CD4-positive, CD25-positive, alpha-beta regulatory T cell (primary cell): Measurements from ENCODE around the gene CAPN15. TPM values are rescaled to one million over a fixed set of nuclear protein-coding genes. Genes with fewer than 3 reads are reported as not detected.

Experiments used
- ATAC-seq, 2 donors: fragments of 150-1000 bp; cut with Tn5 transposase; one replicate each; pipeline ENCODE4 v1.10.0; 2021; ENCODE audit warnings: low read depth in 2 of 2, moderate number of reproducible peaks in 2 of 2, moderate library complexity in 1 of 2
- DNase-seq, 3 donors: peaks; one replicate each; pipeline versions ENCODE4 v3.0.0 to v3.0.0-alpha.2; 2012 to 2022; ENCODE audit warnings: mixed read lengths in 1 of 3
- H3K27ac ChIP-seq: one replicate; pipeline ENCODE4 v1.7.0; 2013; ENCODE audit warnings: mild to moderate bottlenecking, low read length; ENCODE audit not compliant: insufficient read depth, poor library complexity, severe bottlenecking
- H3K27me3 ChIP-seq: one replicate; pipeline ENCODE4 v1.7.0; 2013; ENCODE audit warnings: low read length; ENCODE audit not compliant: control insufficient read depth, insufficient read depth
- H3K36me3 ChIP-seq: one replicate; pipeline ENCODE4 v1.7.0; 2013; ENCODE audit warnings: mild to moderate bottlenecking, low read length, moderate library complexity; ENCODE audit not compliant: control insufficient read depth, insufficient read depth
- H3K4me1 ChIP-seq: 2 replicates; pipeline ENCODE4 v1.7.0; 2013; ENCODE audit warnings: mild to moderate bottlenecking, low read length; ENCODE audit not compliant: insufficient read depth, control insufficient read depth, poor library complexity, severe bottlenecking
- H3K4me3 ChIP-seq: one replicate; pipeline ENCODE4 v1.7.0; 2013; ENCODE audit warnings: low read depth, mild to moderate bottlenecking, low read length, moderate library complexity
- H3K9me3 ChIP-seq, 2 experiments: 1 replicate in 1 of 2; 2 replicates in 1 of 2; pipeline ENCODE4 v1.7.0; 2013; ENCODE audit warnings: low read length in 2 of 2, mild to moderate bottlenecking in 1 of 2, moderate library complexity in 1 of 2; ENCODE audit not compliant: control insufficient read depth in 2 of 2
- H3K27ac Mint-ChIP-seq, 3 donors: one replicate each; pipeline ENCODE4 v1.8.0; 2020 to 2022; ENCODE audit warnings: mild to moderate bottlenecking in 3 of 3, mixed read lengths in 3 of 3, moderate library complexity in 2 of 3
- H3K27me3 Mint-ChIP-seq: one replicate; pipeline ENCODE4 v1.8.0; 2022; ENCODE audit warnings: mild to moderate bottlenecking, mixed read lengths
- H3K36me3 Mint-ChIP-seq: one replicate; pipeline ENCODE4 v1.8.0; 2020; ENCODE audit warnings: mixed read lengths
- H3K4me1 Mint-ChIP-seq, 4 donors: one replicate each; pipeline ENCODE4 v1.8.0; 2020 to 2022; ENCODE audit warnings: mixed read lengths in 4 of 4, mild to moderate bottlenecking in 1 of 4
- H3K4me3 Mint-ChIP-seq, 4 donors: one replicate each; pipeline ENCODE4 v1.8.0; 2020 to 2022; ENCODE audit warnings: mild to moderate bottlenecking in 4 of 4, mixed read lengths in 4 of 4, moderate library complexity in 3 of 4
- H3K9me3 Mint-ChIP-seq, 7 donors: one replicate each; pipeline ENCODE4 v1.8.0; 2020 to 2022; ENCODE audit warnings: mixed read lengths in 7 of 7, mild to moderate bottlenecking in 3 of 7, moderate library complexity in 2 of 7
- polyA plus RNA-seq, 4 donors: library from polyadenylated mRNA; unstranded; fragments of 300-500 nt; fragmentation: Illumina TruSeq; gene quantifications; one replicate each; pipeline ENCODE4 v1.2.3, GENCODE V29; 2021
- total RNA-seq: library from RNA; stranded (reverse); gene quantifications from one replicate; pipeline ENCODE4 v1.2.3, GENCODE V29; 2022

The CAPN15 gene
- total and polyA plus RNA-seq, 5 donors from 2014 or later: 3.0 to 82.6 (median 5.8) TPM

DNA sequence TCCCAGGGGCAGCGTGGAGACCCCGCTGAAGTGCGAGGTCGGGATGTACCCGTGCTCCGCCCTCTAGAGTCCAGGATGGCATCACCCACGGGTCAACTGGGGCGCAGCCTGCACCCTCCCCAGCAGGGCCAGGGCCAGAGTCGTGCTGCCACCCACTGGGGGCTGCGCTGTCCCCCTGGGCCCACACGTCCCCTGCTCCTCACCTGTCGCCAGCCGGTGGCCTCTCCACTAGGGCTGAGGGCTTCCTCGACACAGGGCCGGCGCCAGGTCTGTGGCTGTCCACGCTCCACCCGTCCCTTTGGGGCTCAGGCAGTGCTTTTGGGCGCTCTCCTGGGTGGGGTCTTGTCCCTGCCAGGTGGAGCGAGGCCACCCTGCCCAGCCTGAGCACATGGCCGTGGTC lies 21.1 kb downstream of the CAPN15 start:
- Mint-ChIP-seq H3K9me3 (no peaks in the 10 kb centered on the region), H3K4me1 (peaks cover 0 to 3% (median 0%) of the 10 kb centered on the region in 4 donors), H3K27me3 (no peaks in the 10 kb centered on the region), H3K27ac (no peak overlapping the region), H3K36me3 (no peaks in the 10 kb centered on the region), H3K4me3 (no peak overlapping the region)
- no peak for ATAC-seq
- Histone ChIP-seq H3K9me3 (no peaks in the 10 kb centered on the region), H3K36me3 (peaks cover 5% of the 10 kb centered on the region), H3K4me1 (peaks cover 4% of the 10 kb centered on the region), H3K4me3 (no peak overlapping the region), H3K27ac (no peak overlapping the region), H3K27me3 (no peaks in the 10 kb centered on the region)
- no peak for DNase-seq

DNA sequence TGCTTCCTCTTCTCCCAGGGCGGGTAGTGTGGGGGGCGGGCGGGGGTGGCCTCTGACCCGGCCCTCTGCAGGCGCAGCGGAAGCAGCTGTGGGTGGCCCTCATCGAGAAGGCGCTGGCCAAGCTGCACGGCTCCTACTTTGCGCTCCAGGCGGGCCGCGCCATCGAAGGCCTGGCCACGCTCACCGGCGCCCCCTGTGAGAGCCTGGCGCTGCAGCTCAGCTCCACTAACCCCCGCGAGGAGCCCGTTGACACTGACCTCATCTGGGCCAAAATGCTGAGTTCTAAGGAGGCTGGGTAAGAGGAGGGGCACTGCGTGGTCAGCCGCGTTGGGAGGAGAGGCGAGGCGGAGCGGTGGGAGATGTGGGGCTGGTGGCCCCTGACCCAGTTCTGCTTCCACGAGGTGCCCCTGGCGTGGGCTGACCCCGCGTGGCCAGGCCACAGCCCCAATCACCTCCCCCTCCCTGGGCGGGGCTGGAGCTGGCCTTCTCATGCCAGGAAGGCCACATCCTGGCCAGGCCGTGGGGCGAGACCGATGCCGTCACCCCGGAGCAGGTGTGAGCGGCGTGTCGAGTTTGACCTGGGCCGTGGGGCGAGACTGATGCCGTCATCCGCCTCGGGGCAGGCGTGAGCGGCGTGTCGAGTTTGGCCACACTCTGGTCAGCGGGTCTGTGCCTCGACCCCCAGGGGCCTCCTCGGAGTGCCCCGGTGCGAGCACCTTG lies 22.2 kb downstream of the CAPN15 start:
- Mint-ChIP-seq H3K4me1 (peaks cover 0 to 3% (median 0%) of the 10 kb centered on the region in 4 donors), H3K27me3 (no peaks in the 10 kb centered on the region), H3K27ac (no peak overlapping the region)

DNA sequence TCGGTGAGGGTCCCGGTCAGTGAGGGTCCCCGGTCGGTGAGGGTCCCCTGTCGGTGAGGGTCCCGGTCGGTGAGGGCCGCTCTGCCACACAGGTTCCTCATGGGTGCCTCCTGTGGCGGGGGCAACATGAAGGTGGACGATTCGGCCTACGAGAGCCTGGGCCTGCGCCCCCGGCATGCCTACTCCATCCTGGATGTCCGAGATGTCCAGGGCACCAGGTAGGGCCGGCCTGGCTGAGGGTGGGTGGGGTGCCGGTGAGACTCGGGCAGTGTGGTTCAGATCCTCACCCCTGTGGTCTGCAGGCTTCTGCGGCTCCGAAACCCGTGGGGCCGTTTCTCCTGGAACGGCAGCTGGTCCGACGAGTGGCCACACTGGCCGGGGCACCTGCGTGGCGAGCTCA lies 23.7 kb downstream of the CAPN15 start:
- peaks cover 5% of the 10 kb centered on the region for H3K36me3 ChIP-seq
- H3K4me1 ChIP-seq: peaks cover 4% of the 10 kb centered on the region
- H3K27ac ChIP-seq: no peak overlapping the region
- no peaks in the 10 kb centered on the region for H3K9me3 ChIP-seq
- H3K36me3 Mint-ChIP-seq: no peaks in the 10 kb centered on the region
- H3K27ac Mint-ChIP-seq: no peak overlapping the region
- ATAC-seq (no peak), DNase-seq (no peak)
- H3K4me3 Mint-ChIP-seq: no peak overlapping the region
- no peaks in the 10 kb centered on the region for H3K27me3 Mint-ChIP-seq
- no peak overlapping the region for H3K4me3 ChIP-seq
- H3K9me3 Mint-ChIP-seq: no peaks in the 10 kb centered on the region
- H3K27me3 ChIP-seq: no peaks in the 10 kb centered on the region
- H3K4me1 Mint-ChIP-seq: peaks cover 0 to 3% (median 0%) of the 10 kb centered on the region in 4 donors

More for the DNA sequence above, 22.2 kb downstream of the CAPN15 start:
- no peak overlapping the region for H3K4me3 Mint-ChIP-seq
- DNase-seq (no peak), ATAC-seq (no peak)
- no peaks in the 10 kb centered on the region for H3K9me3 ChIP-seq
- no peaks in the 10 kb centered on the region for H3K27me3 ChIP-seq
- peaks cover 5% of the 10 kb centered on the region for H3K36me3 ChIP-seq
- H3K4me1 ChIP-seq: peaks cover 4% of the 10 kb centered on the region
- H3K4me3 ChIP-seq: no peak overlapping the region
- H3K27ac ChIP-seq: no peak overlapping the region
- H3K36me3 Mint-ChIP-seq: no peaks in the 10 kb centered on the region
- H3K9me3 Mint-ChIP-seq: no peaks in the 10 kb centered on the region

DNA sequence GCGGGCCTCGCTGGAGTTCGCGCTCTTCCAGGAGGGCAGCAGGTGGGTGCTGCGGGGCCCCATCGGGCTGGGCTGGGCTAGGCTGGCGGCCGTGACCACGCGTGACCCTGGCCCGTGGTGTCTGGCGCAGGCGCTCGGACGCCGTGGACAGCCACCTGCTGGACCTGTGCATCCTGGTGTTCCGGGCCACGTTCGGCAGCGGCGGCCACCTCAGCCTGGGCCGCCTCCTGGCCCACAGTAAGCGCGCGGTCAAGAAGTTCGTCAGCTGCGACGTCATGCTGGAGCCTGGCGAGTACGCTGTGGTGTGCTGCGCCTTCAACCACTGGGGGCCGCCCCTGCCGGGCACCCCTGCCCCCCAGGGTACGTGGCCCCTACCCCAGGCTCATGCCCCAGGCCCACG lies 24.7 kb downstream of the CAPN15 start:
- ATAC-seq (no peak), DNase-seq (no peak)
- H3K9me3 ChIP-seq: no peaks in the 10 kb centered on the region
- H3K4me1 ChIP-seq: no peaks in the 10 kb centered on the region
- Mint-ChIP-seq H3K36me3 (no peaks in the 10 kb centered on the region), H3K27ac (no peak overlapping the region), H3K4me3 (no peak overlapping the region), H3K4me1 (no peaks in the 10 kb centered on the region), H3K27me3 (no peaks in the 10 kb centered on the region), H3K9me3 (no peaks in the 10 kb centered on the region)
- H3K4me3 ChIP-seq: no peak overlapping the region
- H3K27me3 ChIP-seq: no peaks in the 10 kb centered on the region
- no peak overlapping the region for H3K27ac ChIP-seq
- peaks cover 5% of the 10 kb centered on the region for H3K36me3 ChIP-seq

DNA sequence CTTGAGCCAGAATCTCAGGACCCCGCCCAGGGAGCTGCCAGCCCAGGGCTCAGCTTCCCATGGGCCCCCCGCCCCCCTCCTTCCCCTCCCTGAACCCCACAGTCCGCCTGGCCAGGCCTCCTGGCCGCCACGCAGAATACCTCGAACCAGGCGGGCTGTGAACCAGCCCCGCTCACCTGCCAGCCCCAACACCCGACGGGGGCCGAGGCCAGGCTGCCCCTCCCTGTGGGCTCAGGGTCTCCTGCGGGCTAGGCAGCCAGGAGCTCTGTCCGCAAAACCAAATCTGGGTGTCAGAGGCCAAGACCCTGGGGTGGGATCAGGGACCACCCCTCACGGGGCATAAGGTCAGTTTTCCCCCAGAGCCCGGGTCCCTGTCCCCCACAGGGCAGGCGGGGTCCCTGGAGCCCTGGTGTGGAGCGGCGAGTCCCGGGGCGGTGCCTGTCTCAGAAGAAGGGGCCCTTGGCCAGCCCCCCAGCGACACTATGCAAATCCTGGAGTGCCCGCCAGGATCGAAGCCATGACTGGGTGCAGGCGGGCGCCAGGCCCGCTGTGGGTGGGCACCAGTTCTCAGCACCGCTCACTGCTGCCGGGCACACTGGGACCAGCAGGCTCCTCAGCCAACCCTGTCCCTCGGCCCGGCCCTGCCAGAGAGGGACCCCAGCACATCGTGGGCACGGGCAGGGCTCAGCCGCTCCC lies 26.2 kb downstream of the CAPN15 start:
- Mint-ChIP-seq H3K27ac (no peak overlapping the region), H3K9me3 (no peaks in the 10 kb centered on the region), H3K27me3 (peaks cover 11% of the 10 kb centered on the region), H3K4me3 (no peak overlapping the region), H3K4me1 (peaks cover 0 to 3% (median 0%) of the 10 kb centered on the region in 4 donors), H3K36me3 (no peaks in the 10 kb centered on the region)
- Histone ChIP-seq H3K36me3 (peaks cover 5% of the 10 kb centered on the region), H3K9me3 (no peaks in the 10 kb centered on the region), H3K27me3 (no peaks in the 10 kb centered on the region), H3K4me1 (no peaks in the 10 kb centered on the region), H3K4me3 (no peak overlapping the region), H3K27ac (no peak overlapping the region)
- DNase-seq (no peak), ATAC-seq (no peak)

GRCh38 chr16:554297-554621 lies 26.7 kb downstream of the CAPN15 start:
- H3K27ac Mint-ChIP-seq: peak overlapping the region in 1 of 3 donors; percentile 5
- ATAC-seq (no peak), DNase-seq (no peak)
- no peaks in the 10 kb centered on the region for H3K9me3 Mint-ChIP-seq
- no peak overlapping the region for H3K4me3 Mint-ChIP-seq
- peaks cover 11% of the 10 kb centered on the region for H3K27me3 Mint-ChIP-seq
- no peaks in the 10 kb centered on the region for H3K36me3 Mint-ChIP-seq
- no peaks in the 10 kb centered on the region for H3K9me3 ChIP-seq
- no peaks in the 10 kb centered on the region for H3K4me1 ChIP-seq
- no peak overlapping the region for H3K4me3 ChIP-seq
- peaks cover 0 to 3% (median 0%) of the 10 kb centered on the region in 4 donors for H3K4me1 Mint-ChIP-seq
- H3K27me3 ChIP-seq: no peaks in the 10 kb centered on the region
- peaks cover 5% of the 10 kb centered on the region for H3K36me3 ChIP-seq
- H3K27ac ChIP-seq: no peak overlapping the region

DNA sequence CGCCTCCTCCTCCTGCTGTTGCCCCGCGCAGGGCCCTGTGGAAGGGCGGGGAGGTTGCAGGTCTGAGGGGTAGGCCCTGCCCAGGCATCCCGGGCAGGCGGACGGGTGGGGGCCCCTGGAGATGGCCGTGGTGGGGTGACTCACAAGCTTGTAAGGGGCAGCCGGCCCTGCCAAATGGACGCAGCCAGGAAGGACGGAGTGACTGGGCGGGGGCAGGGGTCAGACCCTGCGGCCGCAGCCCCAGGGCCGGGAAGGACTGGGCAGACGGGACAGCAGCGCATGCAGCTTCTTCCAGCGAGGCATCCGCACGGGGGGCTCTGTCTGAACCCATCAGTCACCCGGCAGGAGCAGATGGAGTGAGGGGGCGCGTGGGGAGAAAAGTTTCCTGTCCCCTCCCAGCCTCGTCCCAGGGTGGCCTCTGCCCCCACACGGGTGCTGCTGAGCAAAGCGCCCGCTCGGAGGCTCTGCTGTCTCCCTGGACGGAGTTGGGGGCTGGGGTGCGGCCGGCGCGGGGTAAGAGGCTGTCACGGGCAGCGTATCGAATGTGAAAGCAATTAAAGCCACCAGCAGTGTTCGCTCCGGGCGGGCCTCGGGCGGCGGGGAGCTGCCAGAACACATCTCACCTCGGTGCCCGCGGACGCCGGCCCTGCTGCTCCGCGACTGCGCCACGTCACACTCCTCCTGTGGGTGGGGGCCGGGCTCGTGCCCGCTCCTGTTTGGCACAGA lies 27.3 kb downstream of the CAPN15 start:
- ATAC-seq (no peak), DNase-seq (no peak)
- Histone ChIP-seq H3K4me1 (no peaks in the 10 kb centered on the region), H3K27ac (no peak overlapping the region), H3K4me3 (no peak overlapping the region), H3K36me3 (peaks cover 5% of the 10 kb centered on the region), H3K27me3 (no peaks in the 10 kb centered on the region), H3K9me3 (no peaks in the 10 kb centered on the region)
- no peak overlapping the region for H3K4me3 Mint-ChIP-seq
- H3K9me3 Mint-ChIP-seq: no peaks in the 10 kb centered on the region
- no peaks in the 10 kb centered on the region for H3K36me3 Mint-ChIP-seq
- no peak overlapping the region for H3K27ac Mint-ChIP-seq
- peaks cover 0 to 3% (median 0%) of the 10 kb centered on the region in 4 donors for H3K4me1 Mint-ChIP-seq
- peaks cover 11% of the 10 kb centered on the region for H3K27me3 Mint-ChIP-seq
